ENCODE results near the gene ITPR3. TPM values are rescaled to one million over a fixed set of nuclear protein-coding genes. Genes with fewer than 3 reads are reported as not detected.

ITPR3 gene
- polyA plus RNA-seq, 1 of the 3 experiments (the other 2 are of a cell fraction), result 8.1 TPM

- H3K9ac ChIP-seq, result no peak overlapping the region
- no peaks in the 10 kb centered on the region for H4K20me1 ChIP-seq (ENCODE audit: insufficient read depth)
- H3K4me3 ChIP-seq (ENCODE audit: low read depth in 2 of 2, low read length in 1 of 2), result no peak overlapping the region
- H3K4me2 ChIP-seq, result no peak overlapping the region
- no peaks in the 10 kb centered on the region for H3F3A ChIP-seq (replicated peaks; ENCODE audit: insufficient read depth)
- TF ChIP-seq SMC3 (IDR thresholded peaks at IDR 0.05; ENCODE audit: low read depth, low read length) (no peak), EP300 (IDR thresholded peaks at IDR 0.05; ENCODE audit: borderline replicate concordance in 1 of 2, low read depth in 1 of 2, low read length in 1 of 2) (no peak), FOXJ3 (CRISPR knock-in tag; IDR thresholded peaks at IDR 0.05) (no peak), USF1 (IDR thresholded peaks at IDR 0.05; ENCODE audit: borderline replicate concordance, low read depth) (no peak), POLR2AphosphoS5 (IDR thresholded peaks at IDR 0.05; ENCODE audit: low read depth, low read length) (no peak), GABPA (IDR thresholded peaks at IDR 0.05; ENCODE audit: low read depth) (no peak), RCOR1 (IDR thresholded peaks at IDR 0.05; ENCODE audit: low read length) (no peak), MEF2A (IDR thresholded peaks at IDR 0.05; ENCODE audit: borderline replicate concordance, low read depth) (no peak), FOSL2 (IDR thresholded peaks at IDR 0.05; ENCODE audit: borderline replicate concordance, low read depth) (no peak), EZH2phosphoT487 (IDR thresholded peaks at IDR 0.05; ENCODE audit: borderline replicate concordance, low read depth) (no peak), PBX3 (IDR thresholded peaks at IDR 0.05) (no peak), NFIC (IDR thresholded peaks at IDR 0.05; ENCODE audit: borderline replicate concordance) (no peak)
- no peaks in the 10 kb centered on the region for H3K79me2 ChIP-seq (ENCODE audit: insufficient read depth)
- 93% methylated on average over 21 of the region's 21 CpGs for WGBS (ENCODE audit: low lambda C conversion rate)
- H3K27me3 ChIP-seq (ENCODE audit: insufficient read depth), result no peaks in the 10 kb centered on the region
- H3K9me3 ChIP-seq, result no peaks in the 10 kb centered on the region
- POLR2A ChIA-PET, result no interaction called here
- no peak for DNase-seq
- no peaks in the 10 kb centered on the region for H3K9me2 ChIP-seq
- H2AFZ ChIP-seq (ENCODE audit: low read depth), result no peak overlapping the region
- peaks cover 0 to 4% of the 10 kb centered on the region in 2 experiments; a peak in 3 of 4 replicates for H3K4me1 ChIP-seq (ENCODE audit: control insufficient read depth in 1 of 2, insufficient read depth in 2 of 2, low read depth in 1 of 2, low read length in 1 of 2)
- CTCF ChIA-PET, result interaction anchor here (0.6 to 3.6 kb wide), 5 partner anchors 16 to 104 kb away, joined by 3 to 16 read pairs (median 4); no protein-coding TSS in a partner anchor
- H3K36me3 ChIP-seq (replicated peaks in 1 of 2; ENCODE audit: control insufficient read depth in 1 of 2, insufficient read depth in 2 of 2, low read length in 1 of 2), result no peaks in the 10 kb centered on the region
- no peak overlapping the region for H3K27ac ChIP-seq (ENCODE audit: low read depth in 2 of 2, low read length in 1 of 2)
Observed at GRCh38 chr6:33670086-33670660, 49.1 kb downstream of the ITPR3 start.

- no peak overlapping the region for H2AFZ ChIP-seq (ENCODE audit: low read depth)
- no peaks in the 10 kb centered on the region for H3K9me2 ChIP-seq
- no peak overlapping the region for H3K4me2 ChIP-seq
- POLR2A ChIA-PET, result no interaction called here
- H3K36me3 ChIP-seq (replicated peaks in 1 of 2; ENCODE audit: control insufficient read depth in 1 of 2, insufficient read depth in 2 of 2, low read length in 1 of 2), result no peaks in the 10 kb centered on the region
- no peaks in the 10 kb centered on the region for H4K20me1 ChIP-seq (ENCODE audit: insufficient read depth)
- WGBS (ENCODE audit: low lambda C conversion rate), result 93% methylated on average over 27 of the region's 30 CpGs
- H3K27me3 ChIP-seq (ENCODE audit: insufficient read depth), result no peaks in the 10 kb centered on the region
- H3K4me3 ChIP-seq (ENCODE audit: low read depth in 2 of 2, low read length in 1 of 2), result no peak overlapping the region
- TF ChIP-seq ZBTB33 (IDR thresholded peaks at IDR 0.05; ENCODE audit: borderline replicate concordance, low read depth) (no peak), POLR2AphosphoS5 (IDR thresholded peaks at IDR 0.05; ENCODE audit: low read depth, low read length) (no peak), TEAD4 (IDR thresholded peaks at IDR 0.05; ENCODE audit: borderline replicate concordance, insufficient read depth) (no peak), CHD2 (IDR thresholded peaks at IDR 0.05; ENCODE audit: low read length, partially characterized antibody) (no peak), MXI1 (IDR thresholded peaks at IDR 0.05; ENCODE audit: low read depth, low read length) (no peak), RXRA (IDR thresholded peaks at IDR 0.05; ENCODE audit: borderline replicate concordance, low read depth) (no peak), EZH2phosphoT487 (IDR thresholded peaks at IDR 0.05; ENCODE audit: borderline replicate concordance, low read depth) (no peak), MAX (IDR thresholded peaks at IDR 0.05; ENCODE audit: low read depth) (no peak)
- H3K9me3 ChIP-seq, result no peaks in the 10 kb centered on the region
- no peaks in the 10 kb centered on the region for H3F3A ChIP-seq (replicated peaks; ENCODE audit: insufficient read depth)
- DNase-seq, result no peak
- no peaks in the 10 kb centered on the region for H3K79me2 ChIP-seq (ENCODE audit: insufficient read depth)
- CTCF ChIA-PET, result interaction anchor here (0.8 to 3.6 kb wide), 5 partner anchors 12 to 81 kb away, joined by 3 to 16 read pairs (median 3); no protein-coding TSS in a partner anchor
- peaks cover 0 to 4% of the 10 kb centered on the region in 2 experiments; a peak in 3 of 4 replicates for H3K4me1 ChIP-seq (ENCODE audit: control insufficient read depth in 1 of 2, insufficient read depth in 2 of 2, low read depth in 1 of 2, low read length in 1 of 2)
- no peak overlapping the region for H3K27ac ChIP-seq (ENCODE audit: low read depth in 2 of 2, low read length in 1 of 2)
- H3K9ac ChIP-seq, result no peak overlapping the region
Observed at GRCh38 chr6:33670971-33671743, 50.0 kb downstream of the ITPR3 start.
